Trophoblast cell (in vitro differentiated cells and primary cell): ENCODE measurements around the gene OR2T8. TPM values are rescaled to one million over a fixed set of nuclear protein-coding genes. Genes with fewer than 3 reads are reported as not detected.

Experiments used
- DNase-seq, 2 donors: peaks; one replicate each; pipeline ENCODE4 v3.0.0-alpha.2; 2016
- H2AFZ ChIP-seq: 2 replicates; pipeline ENCODE4 v1.6.1; 2013; ENCODE audit warnings: low read length, moderate library complexity, mild to moderate bottlenecking; ENCODE audit not compliant: insufficient read depth, poor library complexity
- H2AK5ac ChIP-seq: 2 replicates; pipeline ENCODE4 v1.6.1; 2013; ENCODE audit warnings: mild to moderate bottlenecking, low read length
- H2BK120ac ChIP-seq: 2 replicates; pipeline ENCODE4 v1.6.1; 2013; ENCODE audit warnings: low read length, mild to moderate bottlenecking, moderate library complexity; ENCODE audit not compliant: insufficient read depth, poor library complexity
- H2BK12ac ChIP-seq: 2 replicates; pipeline ENCODE4 v1.6.1; 2013; ENCODE audit warnings: mild to moderate bottlenecking, low read length, moderate library complexity
- H2BK5ac ChIP-seq: 2 replicates; pipeline ENCODE4 v1.6.1; 2013; ENCODE audit warnings: low read length, low read depth, moderate library complexity, mild to moderate bottlenecking; ENCODE audit not compliant: poor library complexity
- H3K14ac ChIP-seq: 2 replicates; pipeline ENCODE4 v1.6.1; 2013; ENCODE audit warnings: mild to moderate bottlenecking, low read length
- H3K18ac ChIP-seq: 2 replicates; pipeline ENCODE4 v1.6.1; 2013; ENCODE audit warnings: mild to moderate bottlenecking, low read length
- H3K23ac ChIP-seq: 2 replicates; pipeline ENCODE4 v1.6.1; 2013; ENCODE audit warnings: low read length
- H3K27ac ChIP-seq: 2 replicates; pipeline ENCODE4 v1.5.1; 2013; ENCODE audit warnings: low read depth, mild to moderate bottlenecking, inconsistent platforms, low read length, moderate library complexity
- H3K27me3 ChIP-seq: 2 replicates; pipeline ENCODE4 v1.6.1; 2013; ENCODE audit warnings: inconsistent platforms, mild to moderate bottlenecking, low read length, moderate library complexity; ENCODE audit not compliant: insufficient read depth
- H3K36me3 ChIP-seq, 2 experiments: 1 replicate in 1 of 2; 2 replicates in 1 of 2; pipeline ENCODE4 v1.6.1; 2013; ENCODE audit warnings: low read length in 2 of 2, mild to moderate bottlenecking in 2 of 2, moderate library complexity in 1 of 2; ENCODE audit not compliant: insufficient read depth in 2 of 2, control insufficient read depth in 1 of 2
- H3K4ac ChIP-seq: 2 replicates; pipeline ENCODE4 v1.6.1; 2013; ENCODE audit warnings: low read depth, mild to moderate bottlenecking, low read length, moderate library complexity
- H3K4me1 ChIP-seq, 2 experiments: 1 replicate in 1 of 2; 2 replicates in 1 of 2; pipeline ENCODE4 v1.6.1; 2013; ENCODE audit warnings: low read length in 2 of 2, mild to moderate bottlenecking in 2 of 2, moderate library complexity in 1 of 2; ENCODE audit not compliant: insufficient read depth in 2 of 2, control insufficient read depth in 1 of 2
- H3K4me2 ChIP-seq: 2 replicates; pipeline ENCODE4 v1.6.1; 2013; ENCODE audit warnings: inconsistent platforms, mild to moderate bottlenecking, low read length, moderate library complexity
- H3K4me3 ChIP-seq: 2 replicates; pipeline ENCODE4 v1.5.1; 2013; ENCODE audit warnings: mild to moderate bottlenecking, low read depth, low read length, inconsistent platforms
- H3K79me1 ChIP-seq: one replicate; pipeline ENCODE4 v1.6.1; 2013; ENCODE audit warnings: low read length
- H3K79me2 ChIP-seq: 2 replicates; pipeline ENCODE4 v1.6.1; 2013; ENCODE audit warnings: low read length, mild to moderate bottlenecking; ENCODE audit not compliant: control insufficient read depth, insufficient read depth, poor library complexity
- H3K9ac ChIP-seq: 2 replicates; pipeline ENCODE4 v1.6.1; 2013; ENCODE audit warnings: mild to moderate bottlenecking, low read length
- H3K9me3 ChIP-seq: 2 replicates; pipeline ENCODE4 v1.6.1; 2013; ENCODE audit warnings: low read depth, mild to moderate bottlenecking, control low read depth, inconsistent platforms, low read length; ENCODE audit not compliant: insufficient read depth
- H4K12ac ChIP-seq: 2 replicates; pipeline ENCODE4 v1.6.1; 2013; ENCODE audit warnings: low read depth, mild to moderate bottlenecking, low read length, moderate library complexity
- H4K8ac ChIP-seq: 2 replicates; pipeline ENCODE4 v1.6.1; 2013; ENCODE audit warnings: low read depth, mild to moderate bottlenecking, low read length, moderate library complexity
- H4K91ac ChIP-seq: one replicate; pipeline ENCODE4 v1.6.1; 2013; ENCODE audit warnings: low read depth, mild to moderate bottlenecking, low read length, moderate library complexity
- WGBS: extraction: QIAGEN DNeasy Blood & Tissue Kit; methylation state at CpG from one replicate; pipeline ENCODE4 v1.1.7; 2013; ENCODE audit warnings: missing lambda C conversion rate; ENCODE audit not compliant: insufficient read length, insufficient coverage; ENCODE audit errors: extremely low coverage; 5-methylcytosine and 5-hydroxymethylcytosine counted together
- polyA plus RNA-seq: library from polyadenylated mRNA; stranded (reverse); fragments of 200-250 nt; gene quantifications from 2 replicates; pipeline ENCODE4 v1.2.3, GENCODE V29; 2013

The OR2T8 gene
- polyA plus RNA-seq, result 0.10 and 0.18 TPM in 2 replicates

GRCh38 chr1:247919952-247920351, at the start of gene OR2T8:
Gene OR2T8, plus strand, starts transcription at chr1:247920252. Its CDS starts 766 bp downstream, at chr1:247921018.
- Histone ChIP-seq H3K27ac (no peak within 1 kb of the TSS), H3K79me1 (no peaks in the 10 kb centered on the region), H3K79me2 (no peaks in the 10 kb centered on the region), H2AFZ (no peak within 1 kb of the TSS), H3K27me3 (no peaks in the 10 kb centered on the region), H2AK5ac (no peak within 1 kb of the TSS), H4K8ac (no peak within 1 kb of the TSS), H3K18ac (no peak within 1 kb of the TSS), H3K4me2 (no peak within 1 kb of the TSS), H3K36me3 (no peaks in the 10 kb centered on the region), H3K23ac (no peak within 1 kb of the TSS), H3K9me3 (no peaks in the 10 kb centered on the region), H2BK120ac (no peak within 1 kb of the TSS), H4K12ac (no peak within 1 kb of the TSS), H3K4ac (no peak within 1 kb of the TSS), H2BK12ac (no peak within 1 kb of the TSS), H3K4me1 (no peaks in the 10 kb centered on the region), H2BK5ac (no peak within 1 kb of the TSS), H3K9ac (no peak within 1 kb of the TSS), H3K14ac (no peak within 1 kb of the TSS), H3K4me3 (no peak within 1 kb of the TSS), H4K91ac (no peak within 1 kb of the TSS)
- DNase-seq, result no peak
- no CpG with 5 or more reads among the region's 2 CpGs for WGBS

- Histone ChIP-seq H4K91ac (no peak overlapping the region), H3K14ac (no peak overlapping the region), H3K79me2 (no peaks in the 10 kb centered on the region), H3K23ac (no peak overlapping the region), H4K12ac (no peak overlapping the region), H2BK5ac (no peak overlapping the region), H2BK12ac (no peak overlapping the region), H3K27ac (no peak overlapping the region), H3K9me3 (peaks cover 4% of the 10 kb centered on the region), H3K4me2 (no peak overlapping the region), H3K27me3 (no peaks in the 10 kb centered on the region), H3K79me1 (no peaks in the 10 kb centered on the region), H3K18ac (no peak overlapping the region), H3K4me1 (no peaks in the 10 kb centered on the region), H2AFZ (no peak overlapping the region), H2AK5ac (no peak overlapping the region), H2BK120ac (no peak overlapping the region), H3K4me3 (no peak overlapping the region), H4K8ac (no peak overlapping the region), H3K36me3 (peaks cover 0 to 2% of the 10 kb centered on the region in 2 experiments), H3K4ac (no peak overlapping the region), H3K9ac (no peak overlapping the region)
- DNase-seq, result peak in 1 of 2 donors; percentile 58
- WGBS, result no CpG with 5 or more reads among the region's 9 CpGs
Observed at GRCh38 chr1:247883346-247883745, 36.7 kb upstream of the OR2T8 start.

GRCh38 chr1:247884797-247885413, 35.1 kb upstream of the OR2T8 start:
- H3K27me3 ChIP-seq, result no peaks in the 10 kb centered on the region
- H3K14ac ChIP-seq, result no peak overlapping the region
- no peak overlapping the region for H3K18ac ChIP-seq
- H3K79me1 ChIP-seq, result no peaks in the 10 kb centered on the region
- H3K4me1 ChIP-seq, result no peaks in the 10 kb centered on the region
- H4K91ac ChIP-seq, result no peak overlapping the region
- DNase-seq, result no peak
- no peak overlapping the region for H2BK120ac ChIP-seq
- no peak overlapping the region for H4K8ac ChIP-seq
- H3K23ac ChIP-seq, result no peak overlapping the region
- H3K4me3 ChIP-seq, result no peak overlapping the region
- no peak overlapping the region for H3K4ac ChIP-seq
- WGBS, result no CpG with 5 or more reads among the region's 10 CpGs
- no peak overlapping the region for H2BK5ac ChIP-seq
- no peak overlapping the region for H3K4me2 ChIP-seq
- H2BK12ac ChIP-seq, result no peak overlapping the region
- H2AFZ ChIP-seq, result no peak overlapping the region
- H3K79me2 ChIP-seq, result no peaks in the 10 kb centered on the region
- H3K9ac ChIP-seq, result no peak overlapping the region
- H3K27ac ChIP-seq, result no peak overlapping the region
- peaks cover 2% of the 10 kb centered on the region for H3K9me3 ChIP-seq
- no peak overlapping the region for H4K12ac ChIP-seq
- no peak overlapping the region for H2AK5ac ChIP-seq
- no peaks in the 10 kb centered on the region for H3K36me3 ChIP-seq

- H3K9me3 ChIP-seq, result peaks cover 7% of the 10 kb centered on the region
- DNase-seq, result no peak
- H3K14ac ChIP-seq, result no peak within 1 kb of the TSS
- no peak within 1 kb of the TSS for H2BK120ac ChIP-seq
- no peak within 1 kb of the TSS for H2AFZ ChIP-seq
- H3K79me2 ChIP-seq, result no peaks in the 10 kb centered on the region
- no peak within 1 kb of the TSS for H2AK5ac ChIP-seq
- H4K91ac ChIP-seq, result no peak within 1 kb of the TSS
- H3K23ac ChIP-seq, result no peak within 1 kb of the TSS
- H3K4me2 ChIP-seq, result no peak within 1 kb of the TSS
- H2BK12ac ChIP-seq, result no peak within 1 kb of the TSS
- H3K4ac ChIP-seq, result no peak within 1 kb of the TSS
- H4K12ac ChIP-seq, result no peak within 1 kb of the TSS
- H3K9ac ChIP-seq, result no peak within 1 kb of the TSS
- no peaks in the 10 kb centered on the region for H3K36me3 ChIP-seq
- no peak within 1 kb of the TSS for H4K8ac ChIP-seq
- H3K27me3 ChIP-seq, result no peaks in the 10 kb centered on the region
- no peaks in the 10 kb centered on the region for H3K79me1 ChIP-seq
- no peak within 1 kb of the TSS for H3K27ac ChIP-seq
- WGBS, result no CpG with 5 or more reads among the region's 2 CpGs
- H3K4me3 ChIP-seq, result no peak within 1 kb of the TSS
- H2BK5ac ChIP-seq, result no peak within 1 kb of the TSS
- H3K4me1 ChIP-seq, result no peaks in the 10 kb centered on the region
- no peak within 1 kb of the TSS for H3K18ac ChIP-seq
Observed at GRCh38 chr1:247895163-247895637, 24.9 kb upstream of the OR2T8 start, which contains the start of gene OR2W3. Gene OR2W3, plus strand, starts transcription at chr1:247895587. Its CDS starts 0 bp downstream, at chr1:247895587.
